Stomach (tissue), 9 donors: Measurements from ENCODE around the gene PDHB. TPM values are rescaled to one million over a fixed set of nuclear protein-coding genes. Genes with fewer than 3 reads are reported as not detected.

Source experiments
- DNase-seq, 2 donors: peaks; one replicate each; pipeline versions ENCODE4 v3.0.0 to v3.0.0-alpha.2; 2013 to 2019
- H3K27ac ChIP-seq, 5 donors: fragments of 200-600 bp in 4 of 5; sonication (generic) in 4 of 5; one replicate each; pipeline ENCODE4 v1.5.1; 2013 to 2019; ENCODE audit warnings: mild to moderate bottlenecking in 1 of 5, moderate library complexity in 1 of 5
- H3K27me3 ChIP-seq, 3 donors: fragments of 200-600 bp; sonication (generic); one replicate each; pipeline ENCODE4 v1.5.1; 2017 to 2019; ENCODE audit warnings: mixed run types in 1 of 3
- H3K36me3 ChIP-seq, 4 donors: fragments of 200-600 bp; sonication (generic); 1 replicate in 3 of 4; 2 replicates in 1 of 4; pipeline ENCODE4 v1.5.1; 2016 to 2019
- H3K4me1 ChIP-seq, 4 donors: fragments of 200-600 bp; sonication (generic); one replicate each; pipeline ENCODE4 v1.5.1; 2016 to 2019
- H3K4me3 ChIP-seq, 4 donors: fragments of 200-600 bp; sonication (generic) in 3 of 4; one replicate each; pipeline ENCODE4 v1.5.1; 2016 to 2019; ENCODE audit warnings: mild to moderate bottlenecking in 1 of 4
- H3K9me3 ChIP-seq, 4 donors: fragments of 200-600 bp; sonication (generic); one replicate each; pipeline ENCODE4 v1.5.1; 2016 to 2019
- EP300 ChIP-seq: sonication (generic); formaldehyde crosslinking; IDR thresholded peaks from one replicate; pipeline ENCODE4 v1.6.1; 2017; ENCODE audit warnings: antibody characterized with exemption
- POLR2A ChIP-seq, 4 donors: fragments of 450-650 bp; IDR thresholded peaks; one replicate each; pipeline ENCODE4 v1.6.1; 2016; ENCODE audit warnings: antibody characterized with exemption in 4 of 4, control low read depth in 2 of 4, mild to moderate bottlenecking in 1 of 4, moderate library complexity in 1 of 4
- POLR2AphosphoS5 ChIP-seq, 3 donors: sonication (generic); formaldehyde crosslinking; IDR thresholded peaks; one replicate each; pipeline ENCODE4 v1.6.1; 2016; ENCODE audit warnings: antibody characterized with exemption in 3 of 3
- WGBS, 5 donors: extraction: QIAGEN DNeasy Blood & Tissue Kit in 3 of 5; methylation state at CpG; one replicate each; pipeline versions ENCODE4 v1.1.5 to v1.1.7; 2013 to 2018; 5-methylcytosine and 5-hydroxymethylcytosine counted together
- intact Hi-C: fragments of 100-400 bp; cut with DNase I; formaldehyde crosslinking; loops from one replicate; pipeline ENCODE4 v1.15.1; 2023; ENCODE audit warnings: low total_unique reads
- polyA plus RNA-seq, 3 donors: library from polyadenylated mRNA; stranded (reverse); fragments of 200-250 nt; gene quantifications; one replicate each; pipeline ENCODE4 v1.2.3, GENCODE V29; 2013
- total RNA-seq, 5 donors: library from RNA; depleted of rRNA; stranded (reverse); fragments of >200 nt; gene quantifications; one replicate each; pipeline versions ENCODE4 v1.1.0 to v1.2.3, GENCODE V29; 2014 to 2016
- TF ChIP-seq, protein P1 (sequence below), 7 experiments: fragments of 450-650 bp in 4 of 7; fragments of 200-600 bp in 3 of 7; sonication (generic) in 3 of 7; IDR thresholded peaks; one replicate each; pipeline ENCODE4 v1.5.1; 2016 to 2019; ENCODE audit warnings: antibody characterized with exemption in 7 of 7, control low read depth in 2 of 7, mild to moderate bottlenecking in 1 of 7
- donor health status: healthy with polysubstance abuse.
- donor health status: Bipolar disorder and iron deficiency.
- donor health status: healthy.

The PDHB gene
- total and polyA plus RNA-seq, 8 donors, result 24.5 to 246 (median 86.2) TPM

DNA sequence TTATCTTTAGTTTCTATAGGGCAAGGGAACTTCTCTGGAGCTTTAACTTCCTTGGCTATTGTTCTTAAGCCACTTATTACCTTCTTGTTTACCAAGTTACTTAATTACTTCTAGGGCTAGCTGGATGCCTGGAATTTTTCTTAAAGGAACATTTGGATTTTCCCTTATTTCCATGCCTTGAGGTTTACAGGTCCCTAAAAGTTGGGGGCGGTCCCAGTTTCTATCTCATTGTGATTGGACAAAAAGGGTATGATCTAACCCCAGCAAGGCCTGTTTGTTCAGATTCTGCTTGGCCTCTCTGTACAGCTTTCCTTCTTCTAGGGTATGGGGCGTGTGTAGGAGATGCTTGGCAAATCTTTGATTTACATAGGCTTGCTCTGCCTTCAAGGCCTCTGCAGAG is 17.4 kb downstream of the PDHB start:
- no peak overlapping the region for H3K4me3 ChIP-seq
- WGBS, 5 donors, result 83 to 90% (median 85%) methylated on average over 2 of the region's 2 CpGs
- intact Hi-C loops, result no loop called here

DNA sequence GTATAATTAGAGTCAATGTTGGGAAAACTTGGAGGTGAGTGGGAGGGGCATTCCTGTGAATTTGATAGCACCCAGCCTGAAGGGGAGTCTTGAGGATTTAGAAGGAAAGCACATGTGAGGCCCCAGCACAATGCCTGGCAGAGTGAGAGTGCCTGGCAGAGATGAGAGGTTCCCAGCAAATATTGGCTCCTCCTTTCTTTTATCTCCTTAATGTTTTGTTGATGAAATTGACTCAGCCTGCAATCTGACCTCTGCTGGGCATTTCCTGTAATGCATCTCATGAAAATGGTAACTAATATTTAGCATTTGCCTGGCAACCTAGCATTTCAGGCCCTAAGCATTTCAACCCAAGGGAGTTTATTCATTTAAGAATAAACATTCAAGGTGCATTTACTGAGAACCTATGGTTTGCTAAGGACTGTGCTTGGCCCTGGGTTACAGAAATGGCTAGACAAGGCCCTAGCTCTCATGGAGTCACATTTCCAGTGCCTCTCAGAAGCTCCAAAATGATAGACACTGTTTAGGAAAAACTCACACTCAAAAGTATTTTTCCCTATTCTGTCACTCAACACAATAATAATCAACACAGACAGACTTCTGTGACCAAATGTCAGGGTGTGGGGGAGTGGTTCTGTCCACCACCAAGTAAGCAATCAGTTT is 19.0 kb downstream of the PDHB start:
- H3K4me3 ChIP-seq, result no peak overlapping the region
- peak; percentile 40 to 85 for DNase-seq
- no peaks in the 10 kb centered on the region for H3K9me3 ChIP-seq
- H3K27ac ChIP-seq, result peak overlapping the region in 2 of 5 donors; percentile 7 to 18
- no peaks in the 10 kb centered on the region for H3K27me3 ChIP-seq
- peaks cover 4 to 20% (median 10%) of the 10 kb centered on the region in 4 donors for H3K4me1 ChIP-seq
- intact Hi-C loops, result no loop called here
- no peak for TF ChIP-seq POLR2A (IDR thresholded peaks at IDR 0.05)
- TF ChIP-seq EP300, result no peak
- TF ChIP-seq, protein P1, sequence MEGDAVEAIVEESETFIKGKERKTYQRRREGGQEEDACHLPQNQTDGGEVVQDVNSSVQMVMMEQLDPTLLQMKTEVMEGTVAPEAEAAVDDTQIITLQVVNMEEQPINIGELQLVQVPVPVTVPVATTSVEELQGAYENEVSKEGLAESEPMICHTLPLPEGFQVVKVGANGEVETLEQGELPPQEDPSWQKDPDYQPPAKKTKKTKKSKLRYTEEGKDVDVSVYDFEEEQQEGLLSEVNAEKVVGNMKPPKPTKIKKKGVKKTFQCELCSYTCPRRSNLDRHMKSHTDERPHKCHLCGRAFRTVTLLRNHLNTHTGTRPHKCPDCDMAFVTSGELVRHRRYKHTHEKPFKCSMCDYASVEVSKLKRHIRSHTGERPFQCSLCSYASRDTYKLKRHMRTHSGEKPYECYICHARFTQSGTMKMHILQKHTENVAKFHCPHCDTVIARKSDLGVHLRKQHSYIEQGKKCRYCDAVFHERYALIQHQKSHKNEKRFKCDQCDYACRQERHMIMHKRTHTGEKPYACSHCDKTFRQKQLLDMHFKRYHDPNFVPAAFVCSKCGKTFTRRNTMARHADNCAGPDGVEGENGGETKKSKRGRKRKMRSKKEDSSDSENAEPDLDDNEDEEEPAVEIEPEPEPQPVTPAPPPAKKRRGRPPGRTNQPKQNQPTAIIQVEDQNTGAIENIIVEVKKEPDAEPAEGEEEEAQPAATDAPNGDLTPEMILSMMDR (IDR thresholded peaks at IDR 0.05), result peak in 5 of 7 experiments; percentile 57 to 86 (median 77)
- TF ChIP-seq POLR2AphosphoS5 (IDR thresholded peaks at IDR 0.05), result peak in 1 of 3 donors; percentile 55
- peaks cover 10 to 59% (median 43%) of the 10 kb centered on the region in 4 donors for H3K36me3 ChIP-seq

More for the DNA sequence above, 17.4 kb downstream of the PDHB start:
- no peak for DNase-seq
- Histone ChIP-seq H3K4me1 (peaks cover 5 to 25% (median 12%) of the 10 kb centered on the region in 4 donors), H3K36me3 (peaks cover 3 to 50% (median 35%) of the 10 kb centered on the region in 4 donors), H3K27ac (no peak overlapping the region), H3K27me3 (no peaks in the 10 kb centered on the region), H3K9me3 (no peaks in the 10 kb centered on the region)
- TF ChIP-seq, protein P1 (IDR thresholded peaks at IDR 0.05), result no peak
- no peak for TF ChIP-seq POLR2AphosphoS5 (IDR thresholded peaks at IDR 0.05)
- no peak for TF ChIP-seq POLR2A (IDR thresholded peaks at IDR 0.05)
- TF ChIP-seq EP300, result no peak

DNA sequence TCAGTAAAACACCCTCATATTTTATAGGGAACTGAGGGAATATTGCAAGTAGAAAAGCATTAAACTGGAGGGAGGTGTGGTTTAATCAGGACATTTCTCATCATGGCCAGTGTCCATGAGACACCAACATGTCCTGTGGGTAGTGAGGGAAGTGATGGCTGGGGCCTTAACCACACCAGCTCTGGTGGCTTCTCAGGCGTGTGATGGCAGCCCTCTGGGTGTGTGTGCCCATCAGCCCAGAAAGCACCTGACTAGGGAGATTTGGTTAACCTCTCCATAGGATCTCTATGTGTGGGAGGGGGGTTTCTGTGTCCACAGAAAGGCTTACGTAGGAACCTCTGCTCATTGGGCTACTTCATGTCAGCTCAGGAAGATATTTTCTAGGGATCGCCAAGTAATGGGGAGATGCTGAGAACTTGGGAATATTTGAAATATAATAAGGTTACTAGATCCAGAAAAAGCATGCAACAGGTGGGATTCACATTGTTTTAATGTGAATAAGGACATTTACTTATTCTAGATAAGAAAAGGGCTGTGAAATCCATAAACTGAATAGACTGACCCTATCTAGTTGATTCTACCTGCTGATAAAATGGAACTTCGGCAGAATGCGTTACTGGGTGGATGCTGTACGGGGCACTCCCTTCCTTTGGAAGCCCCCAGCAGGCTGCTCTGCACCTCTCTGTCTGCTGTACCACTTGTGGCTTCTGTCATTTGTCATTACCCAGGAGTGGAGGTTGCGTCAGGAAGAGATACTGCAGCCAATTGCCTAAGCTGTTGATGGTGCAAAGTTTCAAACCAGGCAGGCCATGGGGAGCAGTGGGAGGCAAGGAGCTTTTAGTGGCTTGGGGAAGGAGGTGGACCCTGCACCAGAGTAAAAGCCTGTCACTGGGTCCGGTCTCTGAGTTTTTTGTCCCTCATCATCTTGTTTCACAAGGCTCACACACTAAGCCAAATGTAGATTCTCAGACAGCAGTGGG is 21.5 kb downstream of the PDHB start:
- H3K27ac ChIP-seq, result no peak overlapping the region
- intact Hi-C loops, result loop anchor here (2.0 kb wide), 1 partner anchor 91 kb away; no protein-coding TSS in a partner anchor
- peaks cover 17 to 70% (median 63%) of the 10 kb centered on the region in 4 donors for H3K36me3 ChIP-seq
- 70 to 92% (median 82%) methylated on average over 8 of the region's 8 CpGs for WGBS, 5 donors
- no peaks in the 10 kb centered on the region for H3K27me3 ChIP-seq
- H3K4me3 ChIP-seq, result no peak overlapping the region
- DNase-seq, result no peak
- no peak for TF ChIP-seq POLR2A (IDR thresholded peaks at IDR 0.05)
- TF ChIP-seq EP300, result no peak
- H3K4me1 ChIP-seq, result peaks cover 0 to 13% (median 5%) of the 10 kb centered on the region in 4 donors
- H3K9me3 ChIP-seq, result no peaks in the 10 kb centered on the region

DNA sequence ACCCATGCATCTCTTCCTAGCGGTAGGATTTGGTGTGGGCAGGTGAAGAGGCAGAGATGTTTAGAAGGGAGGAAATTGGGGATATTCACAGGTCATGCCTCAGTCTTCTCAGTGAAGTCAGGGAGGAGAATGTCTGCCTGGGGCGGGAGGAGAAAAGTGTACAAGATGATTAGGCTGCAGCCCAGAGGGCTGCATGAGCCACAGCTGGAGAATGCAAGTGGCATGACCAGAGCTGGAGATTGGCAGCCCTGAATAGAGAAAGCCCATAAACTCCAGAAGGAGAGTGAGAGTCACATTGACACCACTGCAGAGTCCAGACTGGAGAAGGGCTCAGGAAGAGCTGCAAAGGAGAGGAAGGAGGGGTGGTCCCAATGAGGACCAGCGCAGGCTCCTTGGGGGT is 22.6 kb downstream of the PDHB start:
- Histone ChIP-seq H3K27me3 (no peaks in the 10 kb centered on the region), H3K27ac (no peak overlapping the region), H3K9me3 (no peaks in the 10 kb centered on the region), H3K4me1 (peaks cover 0 to 13% (median 5%) of the 10 kb centered on the region in 4 donors), H3K4me3 (no peak overlapping the region), H3K36me3 (peaks cover 17 to 71% (median 66%) of the 10 kb centered on the region in 4 donors)
- intact Hi-C loops, result no loop called here
- 83 to 97% (median 96%) methylated on average over 3 of the region's 3 CpGs for WGBS, 5 donors
- no peak for DNase-seq
- no peak for TF ChIP-seq POLR2A (IDR thresholded peaks at IDR 0.05)
- TF ChIP-seq EP300, result no peak
- TF ChIP-seq, protein P1 (IDR thresholded peaks at IDR 0.05), result no peak
- TF ChIP-seq POLR2AphosphoS5 (IDR thresholded peaks at IDR 0.05), result no peak
